Measurements from ENCODE around the gene DIS3L2.

- TF ChIP-seq CTCF (conservative IDR thresholded peaks at IDR 0.05; ENCODE audit: low read length), result no peak
- no peak for TF ChIP-seq EZH2phosphoT487 (IDR thresholded peaks at IDR 0.05; ENCODE audit: borderline replicate concordance, low read depth, low read length)
These were observed 30.2 kb downstream of the DIS3L2 start for GRCh38 chr2:231991664-231992063.

Measured in OCI-LY7 (cell line).